Tibial nerve (tissue), 4 donors: Measurements from ENCODE around the gene VWC2. TPM values are rescaled to one million over a fixed set of nuclear protein-coding genes. Genes with fewer than 3 reads are reported as not detected.

ENCODE experiments used
- DNase-seq, 2 donors: peaks; one replicate each; pipeline ENCODE4 v3.0.0-alpha.2; 2019; ENCODE audit warnings: low spot score in 2 of 2
- H3K27ac ChIP-seq, 4 donors: fragments of 200-600 bp; sonication (generic) in 3 of 4; one replicate each; pipeline ENCODE4 v1.5.1; 2017 to 2019; ENCODE audit warnings: mild to moderate bottlenecking in 1 of 4
- H3K27me3 ChIP-seq, 2 donors: fragments of 200-600 bp; sonication (generic) in 1 of 2; one replicate each; pipeline versions ENCODE4 v1.5.1 to v1.6.0; 2017 to 2019
- H3K36me3 ChIP-seq, 3 donors: fragments of 200-600 bp; sonication (generic); one replicate each; pipeline ENCODE4 v1.5.1; 2018 to 2019
- H3K4me1 ChIP-seq, 4 donors: fragments of 200-600 bp; sonication (generic) in 3 of 4; one replicate each; pipeline ENCODE4 v1.5.1; 2017 to 2019
- H3K4me3 ChIP-seq, 4 donors: fragments of 200-600 bp; sonication (generic) in 3 of 4; one replicate each; pipeline ENCODE4 v1.5.1; 2017 to 2019; ENCODE audit warnings: mild to moderate bottlenecking in 1 of 4, moderate library complexity in 1 of 4
- H3K9me3 ChIP-seq, 4 donors: fragments of 200-600 bp; sonication (generic) in 3 of 4; one replicate each; pipeline ENCODE4 v1.5.1; 2017 to 2019
- EP300 ChIP-seq, 2 donors: sonication (generic); formaldehyde crosslinking; IDR thresholded peaks; one replicate each; pipeline ENCODE4 v1.6.1; 2017; ENCODE audit warnings: antibody characterized with exemption in 2 of 2, mild to moderate bottlenecking in 1 of 2
- POLR2A ChIP-seq, 2 donors: fragments of 450-650 bp; IDR thresholded peaks; one replicate each; pipeline ENCODE4 v1.6.1; 2017; ENCODE audit warnings: antibody characterized with exemption in 2 of 2, mild to moderate bottlenecking in 2 of 2, moderate library complexity in 2 of 2
- WGBS, 2 donors: methylation state at CpG; one replicate each; pipeline ENCODE4 v1.1.5; 2018; 5-methylcytosine and 5-hydroxymethylcytosine counted together
- total RNA-seq, 4 donors: library from RNA; depleted of rRNA; stranded (reverse); fragments of >200 nt; gene quantifications; one replicate each; pipeline ENCODE4 v1.1.0, GENCODE V29; 2016
- TF ChIP-seq, protein P1 (sequence below), 5 experiments: fragments of 200-600 bp in 3 of 5; fragments of 450-650 bp in 2 of 5; sonication (generic) in 3 of 5; IDR thresholded peaks; one replicate each; pipeline ENCODE4 v1.5.1; 2016 to 2019; ENCODE audit warnings: antibody characterized with exemption in 5 of 5, mild to moderate bottlenecking in 3 of 5, moderate library complexity in 2 of 5

Gene VWC2
- total RNA-seq, 4 donors from 2014 or later, result under 0.01 to 0.20 (median under 0.01) TPM

DNA sequence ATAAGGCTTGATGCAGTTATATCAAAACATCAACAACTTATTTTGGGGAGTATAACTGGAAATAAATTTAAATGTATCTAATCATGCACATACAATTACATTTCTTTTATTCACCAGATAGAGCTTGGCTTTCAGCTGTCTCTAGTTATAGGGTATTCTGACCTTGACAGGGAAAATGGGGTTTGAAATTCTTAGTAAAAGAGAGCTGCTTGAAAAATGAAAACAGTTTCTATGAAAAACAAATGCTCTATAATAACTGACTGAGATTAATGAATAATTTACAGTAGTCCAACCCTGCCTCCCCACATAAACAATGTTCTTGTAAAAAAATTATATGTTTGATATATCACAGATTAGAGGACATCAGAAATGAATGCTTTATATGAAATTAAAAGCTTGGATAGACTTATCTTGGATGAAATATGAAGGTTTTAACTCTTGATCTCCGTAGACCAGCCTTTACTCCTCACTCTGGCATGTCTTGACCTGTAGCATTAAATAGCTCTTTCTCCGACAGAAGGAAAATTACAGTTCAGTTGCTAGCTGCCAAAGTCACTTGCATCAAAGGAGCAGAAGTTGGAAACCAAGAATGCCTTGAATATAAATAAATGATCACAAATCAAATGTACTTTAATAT is 32.1 kb downstream of the VWC2 start:
- no peaks in the 10 kb centered on the region for H3K4me1 ChIP-seq
- no peak overlapping the region for H3K4me3 ChIP-seq
- WGBS, 2 donors, result 70 to 76% methylated on average over 2 of the region's 2 CpGs
- H3K27me3 ChIP-seq, result no peaks in the 10 kb centered on the region
- no peaks in the 10 kb centered on the region for H3K36me3 ChIP-seq
- TF ChIP-seq POLR2A (IDR thresholded peaks at IDR 0.05) (no peak), EP300 (IDR thresholded peaks at IDR 0.05) (no peak)
- TF ChIP-seq, protein P1, sequence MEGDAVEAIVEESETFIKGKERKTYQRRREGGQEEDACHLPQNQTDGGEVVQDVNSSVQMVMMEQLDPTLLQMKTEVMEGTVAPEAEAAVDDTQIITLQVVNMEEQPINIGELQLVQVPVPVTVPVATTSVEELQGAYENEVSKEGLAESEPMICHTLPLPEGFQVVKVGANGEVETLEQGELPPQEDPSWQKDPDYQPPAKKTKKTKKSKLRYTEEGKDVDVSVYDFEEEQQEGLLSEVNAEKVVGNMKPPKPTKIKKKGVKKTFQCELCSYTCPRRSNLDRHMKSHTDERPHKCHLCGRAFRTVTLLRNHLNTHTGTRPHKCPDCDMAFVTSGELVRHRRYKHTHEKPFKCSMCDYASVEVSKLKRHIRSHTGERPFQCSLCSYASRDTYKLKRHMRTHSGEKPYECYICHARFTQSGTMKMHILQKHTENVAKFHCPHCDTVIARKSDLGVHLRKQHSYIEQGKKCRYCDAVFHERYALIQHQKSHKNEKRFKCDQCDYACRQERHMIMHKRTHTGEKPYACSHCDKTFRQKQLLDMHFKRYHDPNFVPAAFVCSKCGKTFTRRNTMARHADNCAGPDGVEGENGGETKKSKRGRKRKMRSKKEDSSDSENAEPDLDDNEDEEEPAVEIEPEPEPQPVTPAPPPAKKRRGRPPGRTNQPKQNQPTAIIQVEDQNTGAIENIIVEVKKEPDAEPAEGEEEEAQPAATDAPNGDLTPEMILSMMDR (IDR thresholded peaks at IDR 0.05), result no peak
- no peak for DNase-seq
- H3K27ac ChIP-seq, result no peak overlapping the region
- H3K9me3 ChIP-seq, result no peaks in the 10 kb centered on the region

DNA sequence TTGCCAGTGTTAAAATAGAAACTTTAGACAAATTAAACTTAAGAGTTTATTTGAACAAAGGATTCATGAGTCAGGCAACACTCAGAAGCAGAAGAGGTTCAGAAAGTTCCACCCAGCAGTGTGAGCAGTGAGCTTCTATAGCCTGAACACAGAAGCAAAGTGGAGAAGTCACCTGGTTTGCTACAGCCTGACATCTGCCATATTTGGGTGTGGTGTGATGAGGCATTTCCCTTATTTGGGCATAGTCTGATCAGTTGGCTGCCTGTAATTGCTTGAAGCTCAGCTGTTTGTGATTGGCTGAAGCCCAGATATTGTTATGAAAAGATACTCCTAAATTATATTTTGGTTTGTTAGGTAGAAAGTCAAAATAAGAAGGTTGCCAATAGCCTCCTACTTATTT is 39.1 kb downstream of the VWC2 start:
- Histone ChIP-seq H3K27ac (no peak overlapping the region), H3K27me3 (no peaks in the 10 kb centered on the region), H3K4me1 (no peaks in the 10 kb centered on the region), H3K4me3 (no peak overlapping the region), H3K36me3 (no peaks in the 10 kb centered on the region), H3K9me3 (no peaks in the 10 kb centered on the region)
- DNase-seq, result no peak
- TF ChIP-seq EP300 (IDR thresholded peaks at IDR 0.05) (no peak), POLR2A (IDR thresholded peaks at IDR 0.05) (no peak)
- TF ChIP-seq, protein P1 (IDR thresholded peaks at IDR 0.05), result no peak

DNA sequence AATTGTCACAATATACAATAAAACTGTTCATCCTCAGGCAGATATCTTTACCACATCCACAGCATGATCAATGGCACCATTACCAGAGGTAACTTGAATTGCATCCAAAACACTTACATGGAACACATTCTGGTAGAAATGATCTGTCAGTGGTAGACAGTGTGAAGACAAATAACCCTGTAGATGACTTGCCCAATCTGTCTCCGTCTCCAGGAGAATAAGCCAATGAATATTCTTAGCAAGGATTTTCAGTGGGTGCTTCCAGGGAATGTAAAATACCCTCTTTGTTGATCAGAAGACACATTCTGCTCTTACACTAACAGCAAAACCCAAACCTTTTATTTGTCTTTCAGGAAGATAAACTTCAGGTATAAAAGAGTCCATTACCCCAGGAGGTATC is 43.8 kb downstream of the VWC2 start:
- Histone ChIP-seq H3K27me3 (no peaks in the 10 kb centered on the region), H3K36me3 (no peaks in the 10 kb centered on the region), H3K4me1 (no peaks in the 10 kb centered on the region), H3K9me3 (no peaks in the 10 kb centered on the region), H3K27ac (no peak overlapping the region), H3K4me3 (no peak overlapping the region)
- TF ChIP-seq EP300 (IDR thresholded peaks at IDR 0.05), result no peak
- TF ChIP-seq, protein P1 (IDR thresholded peaks at IDR 0.05), result no peak
- no peak for TF ChIP-seq POLR2A (IDR thresholded peaks at IDR 0.05)
- 62 to 64% methylated on average over 1 of the region's 1 CpG for WGBS, 2 donors
- no peak for DNase-seq

DNA sequence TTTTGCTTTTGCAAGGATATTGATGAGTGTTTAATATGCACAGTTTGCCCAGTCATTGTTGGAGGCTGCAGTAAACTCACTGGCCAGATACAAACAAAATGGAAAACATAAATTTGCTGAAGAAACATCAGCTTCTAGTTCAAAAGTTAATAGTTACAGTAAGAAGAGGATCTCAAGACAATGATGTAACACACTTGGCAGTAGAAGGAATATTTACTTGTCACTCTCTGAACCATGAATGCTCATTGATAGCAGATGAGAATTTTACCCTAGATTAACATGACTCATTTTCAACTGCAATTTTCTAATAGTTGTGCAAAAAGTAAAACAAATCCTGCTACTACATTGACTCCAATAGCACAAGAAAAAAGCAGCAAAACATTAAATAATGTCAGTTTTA is 47.7 kb downstream of the VWC2 start:
- H3K4me1 ChIP-seq, result no peaks in the 10 kb centered on the region
- no peak overlapping the region for H3K27ac ChIP-seq
- H3K36me3 ChIP-seq, result no peaks in the 10 kb centered on the region
- DNase-seq, result no peak
- no peaks in the 10 kb centered on the region for H3K27me3 ChIP-seq
- no peak overlapping the region for H3K4me3 ChIP-seq
- TF ChIP-seq POLR2A (IDR thresholded peaks at IDR 0.05), result no peak
- TF ChIP-seq, protein P1 (IDR thresholded peaks at IDR 0.05), result no peak
- TF ChIP-seq EP300 (IDR thresholded peaks at IDR 0.05), result no peak
- H3K9me3 ChIP-seq, result peaks cover 0 to 13% (median 0%) of the 10 kb centered on the region in 4 donors

DNA sequence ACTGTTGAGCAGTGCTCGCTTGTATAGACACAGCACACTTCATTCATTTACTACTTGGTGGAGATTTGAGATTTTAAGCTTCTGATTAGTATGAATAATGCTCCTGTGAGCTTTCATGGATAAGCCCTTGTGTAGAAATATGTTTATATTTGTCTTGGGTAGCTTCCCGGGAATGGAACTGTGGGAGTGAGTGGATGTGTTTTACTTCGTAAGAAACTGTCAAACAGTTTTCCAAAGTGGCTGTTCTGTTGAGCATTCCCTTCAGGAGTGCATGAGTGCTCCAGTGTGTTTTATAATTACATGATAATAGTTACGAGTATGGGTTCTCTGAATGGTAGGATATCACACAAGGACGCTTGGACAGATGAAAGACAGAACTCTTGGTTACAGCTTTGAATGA is 49.4 kb downstream of the VWC2 start:
- H3K4me1 ChIP-seq, result no peaks in the 10 kb centered on the region
- 48 to 59% methylated on average over 5 of the region's 5 CpGs for WGBS, 2 donors
- no peak for DNase-seq
- TF ChIP-seq, protein P1 (IDR thresholded peaks at IDR 0.05), result no peak
- TF ChIP-seq EP300 (IDR thresholded peaks at IDR 0.05), result no peak
- no peak for TF ChIP-seq POLR2A (IDR thresholded peaks at IDR 0.05)
- no peaks in the 10 kb centered on the region for H3K27me3 ChIP-seq
- no peak overlapping the region for H3K27ac ChIP-seq
- no peaks in the 10 kb centered on the region for H3K36me3 ChIP-seq
- no peak overlapping the region for H3K4me3 ChIP-seq
- peaks cover 0 to 13% (median 0%) of the 10 kb centered on the region in 4 donors for H3K9me3 ChIP-seq
